Stimulated activated memory B cell treated with anti-CD40 and anti-IgM and Interleukin-4, amounts not matched to agents 10 μg/mL and 1 μg/mL and 100 μg/mL, for 72 hours (primary cell): ENCODE data around the gene SAMD15.
"Not testable (repeated sequence)": the region's sequence is repeated elsewhere in the genome, so short reads cannot be mapped to it uniquely, and the experiment has no call there.

Experiments used
- ATAC-seq: fragments of 150-1000 bp; cut with Tn5 transposase; 2 replicates; pipeline ENCODE4 v1.10.0; 2021
- H3K27ac Mint-ChIP-seq: one replicate; pipeline ENCODE4 v1.8.0; 2022; ENCODE audit warnings: mild to moderate bottlenecking, mixed read lengths
- H3K27me3 Mint-ChIP-seq: one replicate; pipeline ENCODE4 v1.8.0; 2022; ENCODE audit warnings: mixed read lengths
- H3K36me3 Mint-ChIP-seq: one replicate; pipeline ENCODE4 v1.8.0; 2022; ENCODE audit warnings: mixed read lengths
- H3K4me1 Mint-ChIP-seq: one replicate; pipeline ENCODE4 v1.8.0; 2022; ENCODE audit warnings: mixed read lengths
- H3K4me3 Mint-ChIP-seq: one replicate; pipeline ENCODE4 v1.8.0; 2022; ENCODE audit warnings: mild to moderate bottlenecking, moderate library complexity, mixed read lengths
- H3K9me3 Mint-ChIP-seq: one replicate; pipeline ENCODE4 v1.8.0; 2022; ENCODE audit warnings: mixed read lengths

SAMD15 gene

DNA sequence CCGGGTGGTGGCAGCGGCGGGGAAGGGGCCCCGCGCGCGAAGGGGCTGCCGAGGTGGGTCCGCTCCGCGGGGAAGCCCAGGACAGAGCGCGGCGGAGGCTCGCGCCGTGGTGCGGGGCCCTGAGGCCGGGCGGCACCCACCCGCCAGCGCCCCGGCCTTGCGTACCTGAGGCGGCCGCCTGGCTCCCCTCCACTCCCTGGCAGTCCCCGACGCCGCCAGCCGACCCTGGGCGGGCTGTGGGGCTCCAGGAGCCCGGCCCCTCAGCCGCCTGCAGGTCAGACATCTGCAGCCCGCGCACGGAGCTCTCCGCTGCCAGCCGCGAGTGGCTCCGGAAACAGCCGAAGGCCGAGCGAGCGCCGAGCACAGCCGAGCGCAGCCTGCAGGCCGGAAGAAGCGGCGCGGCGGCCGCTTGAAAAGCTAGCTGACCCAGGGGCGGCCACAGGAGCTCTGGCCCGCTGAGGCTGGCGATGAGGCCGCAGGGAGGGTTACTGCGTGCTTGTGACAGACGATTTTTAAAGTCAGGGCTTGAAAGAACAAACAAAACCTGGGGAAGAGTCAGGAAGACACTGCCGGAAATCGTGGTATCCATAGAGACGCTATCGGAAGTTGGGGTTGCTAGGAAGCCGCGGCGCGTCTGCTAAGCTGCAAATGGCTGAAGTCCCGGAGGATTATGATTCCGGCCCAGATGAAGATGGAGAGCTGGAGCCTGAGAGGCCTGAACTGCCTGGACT, at the start of gene SAMD15, which contains the start of gene TMED8:
TSS of gene SAMD15 (plus strand) at position 609 of the 731 bp plus-strand sequence. CDS start at position 649, 40 bp downstream.
TSS of gene TMED8 (minus strand) at position 324 of the 731 bp plus-strand sequence. CDS start at position 283, 41 bp downstream.
- peak; percentile 93 for ATAC-seq
- Mint-ChIP-seq H3K27me3 (no peaks in the 10 kb centered on the region), H3K36me3 (peaks cover 23% of the 10 kb centered on the region), H3K4me1 (peaks cover 35% of the 10 kb centered on the region), H3K27ac (no peak within 1 kb of the TSS), H3K4me3 (peak within 1 kb of the TSS; percentile 93), H3K9me3 (no peaks in the 10 kb centered on the region)

DNA sequence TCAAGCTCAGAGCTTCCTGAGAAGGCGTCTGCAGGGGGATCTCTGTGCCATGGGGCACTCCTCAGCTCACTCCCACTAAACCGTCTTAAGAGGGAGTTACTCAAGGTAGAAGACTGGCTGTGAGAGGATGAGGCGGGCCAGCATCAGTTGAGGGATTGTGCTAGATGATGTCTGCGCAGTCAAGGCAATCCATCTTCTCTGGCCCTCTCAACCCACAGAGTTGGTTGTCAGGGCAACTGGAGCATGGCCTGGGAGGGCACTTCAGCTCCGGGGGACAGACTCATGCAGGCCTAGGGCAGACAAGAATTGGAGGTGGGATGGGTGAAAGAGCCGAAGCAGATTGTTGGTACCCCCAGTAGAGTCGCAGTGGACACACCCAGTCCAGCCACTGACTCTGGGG, 47.3 kb upstream of the SAMD15 start:
- Mint-ChIP-seq H3K9me3 (no peaks in the 10 kb centered on the region), H3K4me3 (no peak overlapping the region), H3K36me3 (no peaks in the 10 kb centered on the region), H3K27ac (no peak overlapping the region), H3K4me1 (no peaks in the 10 kb centered on the region), H3K27me3 (no peaks in the 10 kb centered on the region)
- no peak for ATAC-seq

DNA sequence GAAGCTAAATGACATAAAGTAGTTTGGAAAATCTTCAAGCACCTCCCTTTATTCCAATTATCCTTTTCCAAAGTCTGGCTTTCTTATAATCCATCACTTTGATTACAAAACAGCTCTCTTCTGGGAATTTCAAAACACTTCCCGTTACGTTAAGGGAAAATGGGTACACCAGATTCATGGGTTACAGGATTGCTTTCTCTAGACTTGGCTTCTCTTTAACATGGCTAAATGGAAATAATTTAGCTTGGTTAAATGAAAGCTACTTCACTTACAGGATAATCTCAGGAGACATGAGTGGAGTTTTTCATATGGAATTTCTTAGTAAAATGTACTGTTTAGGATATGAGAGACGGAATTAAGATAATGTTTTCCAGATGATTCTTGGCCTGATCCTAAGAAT, 41.6 kb upstream of the SAMD15 start:
- no peaks in the 10 kb centered on the region for H3K9me3 Mint-ChIP-seq
- H3K27me3 Mint-ChIP-seq: no peaks in the 10 kb centered on the region
- H3K27ac Mint-ChIP-seq: no peak overlapping the region
- H3K4me3 Mint-ChIP-seq: no peak overlapping the region
- H3K4me1 Mint-ChIP-seq: no peaks in the 10 kb centered on the region
- H3K36me3 Mint-ChIP-seq: peaks cover 11% of the 10 kb centered on the region
- ATAC-seq: no peak

DNA sequence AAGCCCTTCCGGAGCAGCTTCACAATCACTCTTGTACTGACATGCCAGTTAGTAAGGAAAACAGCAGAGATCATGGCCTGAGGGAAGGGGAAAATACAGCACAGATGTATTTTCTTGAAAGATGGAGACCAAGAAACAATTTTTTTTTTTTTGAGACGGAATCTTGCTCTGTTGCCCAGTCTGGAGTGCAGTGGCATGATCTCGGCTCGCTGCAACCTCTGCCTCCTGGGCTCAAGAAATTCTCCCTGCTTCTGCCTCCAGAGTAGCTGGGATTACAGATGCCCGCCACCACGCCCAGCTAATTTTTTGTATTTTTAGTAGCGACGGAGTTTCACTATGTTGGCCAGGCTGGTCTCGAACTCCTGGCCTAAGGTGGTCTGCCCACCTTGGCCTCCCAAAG, 39.9 kb upstream of the SAMD15 start:
- H3K9me3 Mint-ChIP-seq, H3K4me1 Mint-ChIP-seq, H3K27ac Mint-ChIP-seq, ATAC-seq, H3K4me3 Mint-ChIP-seq, H3K27me3 Mint-ChIP-seq: not testable (repeated sequence)
- peaks cover 26% of the 10 kb centered on the region for H3K36me3 Mint-ChIP-seq

DNA sequence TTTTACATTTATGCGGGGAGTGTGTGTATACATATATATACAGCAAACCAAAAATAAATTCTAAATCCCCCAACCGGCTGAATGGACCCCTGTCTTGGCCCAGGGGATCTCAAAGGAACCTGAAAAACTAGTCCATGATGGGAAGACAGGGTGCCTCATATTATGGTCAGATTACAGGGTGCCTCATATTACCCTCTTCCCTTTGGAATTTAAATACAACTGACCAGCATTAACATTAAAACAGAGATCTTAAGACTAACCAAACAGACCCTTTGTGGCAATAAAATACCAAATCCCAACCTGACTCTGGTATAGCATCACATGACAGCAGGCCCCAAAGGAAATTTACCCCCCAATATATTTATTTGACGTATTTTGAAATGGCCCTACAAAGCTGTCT, 39.3 kb upstream of the SAMD15 start:
- no peak for ATAC-seq
- Mint-ChIP-seq H3K9me3 (no peaks in the 10 kb centered on the region), H3K27me3 (no peaks in the 10 kb centered on the region), H3K27ac (no peak overlapping the region), H3K4me3 (no peak overlapping the region), H3K4me1 (no peaks in the 10 kb centered on the region), H3K36me3 (peaks cover 32% of the 10 kb centered on the region)

DNA sequence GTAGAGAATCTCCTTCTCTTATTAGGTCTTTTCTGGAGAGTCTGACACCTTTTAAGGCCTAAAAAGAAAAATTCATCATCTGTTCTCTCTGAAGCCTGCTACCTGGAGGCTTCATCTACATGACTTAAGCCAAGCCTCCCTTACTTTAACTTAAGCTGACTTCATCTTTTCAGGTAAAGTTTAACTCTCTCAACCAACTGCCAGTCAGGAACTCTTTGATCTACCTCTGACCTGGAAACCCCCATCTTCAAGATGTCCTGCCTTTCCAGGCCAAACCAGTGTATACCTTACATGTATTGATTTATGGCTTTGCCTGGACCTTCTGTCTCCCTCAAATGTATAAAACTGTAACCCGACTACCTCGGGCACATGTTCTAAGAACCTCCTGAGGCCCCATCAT, 38.9 kb upstream of the SAMD15 start:
- peaks cover 37% of the 10 kb centered on the region for H3K36me3 Mint-ChIP-seq

DNA sequence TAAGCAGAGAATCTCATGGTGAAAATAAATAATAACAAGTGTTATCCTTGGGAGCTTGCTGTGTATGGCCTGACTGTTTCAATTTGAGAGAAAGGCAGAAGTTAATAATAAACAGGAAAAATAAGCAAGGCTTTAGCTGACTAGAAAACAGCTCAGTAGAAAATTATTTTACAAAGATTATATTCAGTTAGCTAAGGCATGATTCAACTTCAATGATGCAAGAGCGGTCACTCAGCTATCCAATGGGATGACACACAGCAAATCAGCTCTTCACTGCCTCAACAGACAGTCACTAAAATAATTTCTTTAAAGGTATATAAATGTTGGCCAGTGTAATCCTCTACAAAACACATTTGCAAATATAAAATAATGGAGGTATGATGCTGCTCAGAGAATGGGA, 37.8 kb upstream of the SAMD15 start:
- no peaks in the 10 kb centered on the region for H3K27me3 Mint-ChIP-seq
- ATAC-seq: no peak
- H3K9me3 Mint-ChIP-seq: no peaks in the 10 kb centered on the region
- H3K4me3 Mint-ChIP-seq: no peak overlapping the region
- peaks cover 48% of the 10 kb centered on the region for H3K36me3 Mint-ChIP-seq
- no peaks in the 10 kb centered on the region for H3K4me1 Mint-ChIP-seq
- no peak overlapping the region for H3K27ac Mint-ChIP-seq

More for the DNA sequence above, 38.9 kb upstream of the SAMD15 start:
- no peaks in the 10 kb centered on the region for H3K27me3 Mint-ChIP-seq
- H3K4me1 Mint-ChIP-seq: no peaks in the 10 kb centered on the region
- no peak for ATAC-seq
- no peaks in the 10 kb centered on the region for H3K9me3 Mint-ChIP-seq
- H3K4me3 Mint-ChIP-seq: no peak overlapping the region
- no peak overlapping the region for H3K27ac Mint-ChIP-seq

DNA sequence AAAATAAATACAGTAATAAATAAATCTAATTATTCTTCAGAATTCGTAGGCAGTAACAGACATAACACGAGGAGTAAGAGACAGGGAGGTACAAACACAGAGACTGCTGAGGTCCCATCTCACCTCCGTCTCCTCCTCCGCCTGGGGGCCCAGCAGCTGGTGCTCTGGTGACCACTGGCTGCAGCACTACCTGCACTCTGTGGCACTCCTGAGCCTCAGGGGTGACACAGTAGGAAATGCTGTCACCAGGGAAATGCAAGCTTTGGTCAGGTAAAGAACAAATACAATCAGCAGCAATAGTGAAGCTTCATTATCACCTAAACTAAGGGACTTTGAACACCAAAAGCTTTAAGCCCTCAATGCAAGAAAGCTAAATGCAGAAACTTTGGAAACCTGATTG, 36.8 kb upstream of the SAMD15 start:
- Mint-ChIP-seq H3K4me3 (no peak overlapping the region), H3K4me1 (no peaks in the 10 kb centered on the region), H3K9me3 (no peaks in the 10 kb centered on the region), H3K27me3 (no peaks in the 10 kb centered on the region), H3K36me3 (peaks cover 55% of the 10 kb centered on the region), H3K27ac (no peak overlapping the region)
- no peak for ATAC-seq

DNA sequence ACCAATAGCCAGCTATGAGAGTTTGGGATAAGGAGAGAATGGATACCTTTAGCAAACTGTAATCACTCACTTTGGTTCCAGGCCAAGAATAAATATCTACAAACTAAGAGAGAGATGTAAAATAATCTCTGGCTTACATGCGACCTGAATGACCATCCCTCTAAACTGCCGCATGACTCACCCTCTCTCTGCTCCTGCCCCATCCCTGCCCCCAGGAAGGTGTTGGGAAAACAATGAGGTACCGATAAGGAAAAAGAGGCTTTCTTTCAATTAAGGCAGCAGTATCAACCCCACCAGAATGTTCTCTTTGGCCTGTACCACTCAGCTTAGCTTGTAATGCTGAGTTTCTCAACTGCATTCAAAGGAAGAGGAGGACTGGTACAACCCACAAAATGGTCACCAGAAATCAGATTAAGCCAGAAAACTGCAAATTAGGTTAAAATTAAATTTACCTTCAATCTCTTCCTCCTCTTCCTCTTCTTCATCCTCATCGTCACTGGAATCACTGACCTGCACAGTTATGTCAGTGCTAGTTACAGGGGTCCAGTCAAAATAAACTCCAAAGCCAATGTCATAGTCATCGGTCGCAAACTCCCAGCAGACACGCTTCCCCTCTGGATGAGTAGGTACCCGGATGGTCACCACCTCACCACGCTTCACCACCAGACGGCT, 34.3 kb upstream of the SAMD15 start:
- no peak for ATAC-seq
- H3K9me3 Mint-ChIP-seq: no peaks in the 10 kb centered on the region
- no peak overlapping the region for H3K27ac Mint-ChIP-seq

DNA sequence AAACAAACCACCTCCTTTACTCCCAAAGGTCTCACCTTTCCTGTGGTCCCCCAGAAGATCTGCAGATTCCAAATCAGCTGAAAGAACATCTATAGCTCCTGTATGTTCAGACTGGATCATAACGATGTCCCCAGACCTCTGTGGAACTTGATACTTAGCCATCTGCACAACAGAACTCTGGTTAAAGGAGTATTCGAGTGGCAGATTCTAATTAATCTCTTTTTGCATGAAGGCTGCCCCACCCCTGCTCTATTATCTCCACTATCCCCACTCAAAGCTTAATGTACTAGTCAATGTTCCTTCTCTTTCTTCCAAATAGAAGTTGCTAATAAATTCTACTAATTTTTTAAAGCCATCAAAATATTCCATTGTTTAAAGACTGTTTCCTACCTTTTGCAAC, 33.5 kb upstream of the SAMD15 start:
- ATAC-seq: no peak
- Mint-ChIP-seq H3K4me3 (no peak overlapping the region), H3K27me3 (no peaks in the 10 kb centered on the region), H3K9me3 (no peaks in the 10 kb centered on the region), H3K27ac (no peak overlapping the region), H3K4me1 (peaks cover 8% of the 10 kb centered on the region), H3K36me3 (peaks cover 57% of the 10 kb centered on the region)

More for the DNA sequence above, 34.3 kb upstream of the SAMD15 start:
- H3K36me3 Mint-ChIP-seq: peaks cover 57% of the 10 kb centered on the region
- no peak overlapping the region for H3K4me3 Mint-ChIP-seq
- no peaks in the 10 kb centered on the region for H3K27me3 Mint-ChIP-seq
- H3K4me1 Mint-ChIP-seq: peaks cover 8% of the 10 kb centered on the region

DNA sequence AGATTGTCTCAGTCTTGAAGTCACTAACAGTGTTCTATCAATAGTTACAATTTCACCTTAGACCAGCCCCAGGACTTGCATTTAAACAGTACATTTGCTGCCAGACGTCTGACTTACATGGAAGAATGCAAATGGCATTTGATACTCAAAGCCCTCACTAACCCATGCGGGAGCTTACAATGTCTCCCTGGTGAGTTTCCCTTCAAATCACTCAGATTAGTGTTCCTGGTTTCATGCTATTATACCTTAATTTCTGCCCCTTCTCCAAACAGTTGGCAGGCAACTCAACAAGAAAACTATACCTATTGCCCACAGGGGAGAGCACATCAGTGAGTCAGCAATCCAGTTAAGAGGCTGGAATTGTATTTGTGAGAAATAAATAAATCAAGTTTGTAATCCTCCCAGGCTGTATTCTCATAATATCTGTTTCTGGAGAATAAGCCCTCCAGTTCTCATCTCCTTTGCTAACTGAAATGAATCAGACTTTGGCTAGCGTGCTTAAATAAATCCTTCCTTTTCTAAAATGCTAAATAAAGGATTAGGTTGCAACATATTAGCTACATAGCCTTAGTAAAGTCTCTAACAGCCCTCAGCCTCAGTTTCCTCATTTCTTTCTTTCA, 32.7 kb upstream of the SAMD15 start:
- Mint-ChIP-seq H3K4me3 (no peak overlapping the region), H3K27ac (no peak overlapping the region), H3K4me1 (peaks cover 13% of the 10 kb centered on the region), H3K9me3 (no peaks in the 10 kb centered on the region), H3K36me3 (peaks cover 56% of the 10 kb centered on the region), H3K27me3 (no peaks in the 10 kb centered on the region)
- no peak for ATAC-seq

DNA sequence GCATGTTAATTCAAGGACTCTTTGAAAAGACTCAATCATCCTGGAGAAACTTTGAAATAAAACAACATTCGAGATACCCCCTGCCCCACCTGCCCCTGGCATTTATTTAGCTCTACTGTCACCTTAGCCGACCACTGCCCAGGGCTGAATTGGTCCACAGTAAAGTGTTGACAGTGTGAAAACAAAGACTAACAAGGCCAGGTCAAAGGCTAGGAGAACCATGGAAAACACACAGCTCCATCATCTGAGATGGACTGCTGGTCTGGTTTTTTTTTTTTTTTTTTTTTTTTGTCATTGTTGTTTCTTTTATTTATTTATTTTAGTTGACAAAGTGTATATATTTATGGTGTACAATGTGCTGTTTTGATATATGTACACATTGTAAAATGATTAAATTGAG, 30.7 kb upstream of the SAMD15 start:
- Mint-ChIP-seq H3K27me3 (no peaks in the 10 kb centered on the region), H3K9me3 (no peaks in the 10 kb centered on the region), H3K36me3 (peaks cover 61% of the 10 kb centered on the region), H3K27ac (peak overlapping the region; percentile 81), H3K4me3 (no peak overlapping the region), H3K4me1 (peaks cover 18% of the 10 kb centered on the region)
- no peak for ATAC-seq

DNA sequence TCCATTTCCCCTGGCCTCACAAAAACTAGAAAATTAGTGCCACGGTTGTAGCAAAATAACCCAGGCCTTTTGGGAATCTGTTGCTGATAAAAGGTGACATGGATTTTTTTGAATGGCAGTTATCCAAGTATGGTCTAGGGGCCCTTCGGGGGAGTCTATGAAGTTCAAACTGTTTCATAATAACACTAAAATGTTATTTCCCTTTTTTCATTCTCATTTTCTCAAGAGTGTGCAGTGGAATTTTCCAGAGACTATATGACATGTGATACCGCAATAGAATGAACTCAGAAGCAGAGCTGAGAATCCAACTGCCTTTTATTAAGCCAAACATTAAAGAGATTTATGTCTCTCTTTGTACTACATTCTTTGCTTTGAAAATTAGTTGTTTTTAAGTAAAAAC, 29.4 kb upstream of the SAMD15 start:
- Mint-ChIP-seq H3K36me3 (peaks cover 48% of the 10 kb centered on the region), H3K4me1 (peaks cover 18% of the 10 kb centered on the region), H3K4me3 (no peak overlapping the region), H3K9me3 (no peaks in the 10 kb centered on the region), H3K27me3 (no peaks in the 10 kb centered on the region), H3K27ac (peak overlapping the region; percentile 81)
- ATAC-seq: peak; percentile 81

DNA sequence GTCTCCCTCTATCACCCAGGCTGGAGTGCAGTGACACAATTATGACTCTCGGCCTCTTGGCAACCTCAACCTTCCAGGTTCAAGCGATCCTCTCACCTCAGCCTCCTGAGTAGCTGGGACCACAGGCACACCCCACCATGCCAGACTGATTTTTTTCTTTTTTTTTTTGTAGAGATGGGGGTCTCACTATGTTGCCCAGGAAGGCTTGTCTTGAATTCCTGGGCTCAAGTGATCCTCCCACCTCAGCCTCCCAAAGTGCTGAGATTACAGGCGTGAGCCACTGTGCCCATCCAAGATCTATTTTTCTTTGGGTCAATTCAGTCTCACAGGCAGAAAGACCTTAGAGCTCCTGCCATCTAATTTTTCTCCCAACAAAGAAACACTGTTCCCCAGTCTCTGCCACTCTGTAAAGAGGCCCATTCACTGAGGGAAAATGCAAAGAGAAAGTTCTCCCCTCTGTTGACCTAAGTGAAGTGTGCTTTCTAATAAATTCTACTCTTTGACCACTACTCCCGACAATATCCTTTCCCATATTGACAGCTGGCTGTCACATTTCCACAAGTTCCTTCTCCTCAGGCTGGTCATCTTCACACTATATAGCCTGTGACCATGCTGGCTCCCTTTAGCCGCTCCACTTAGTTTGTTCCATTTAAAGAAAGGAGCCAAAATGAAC, 23.6 kb upstream of the SAMD15 start:
- no peak for ATAC-seq
- peaks cover 27% of the 10 kb centered on the region for H3K36me3 Mint-ChIP-seq
- no peak overlapping the region for H3K27ac Mint-ChIP-seq
- H3K9me3 Mint-ChIP-seq: no peaks in the 10 kb centered on the region
- no peak overlapping the region for H3K4me3 Mint-ChIP-seq
- peaks cover 22% of the 10 kb centered on the region for H3K4me1 Mint-ChIP-seq
- no peaks in the 10 kb centered on the region for H3K27me3 Mint-ChIP-seq

DNA sequence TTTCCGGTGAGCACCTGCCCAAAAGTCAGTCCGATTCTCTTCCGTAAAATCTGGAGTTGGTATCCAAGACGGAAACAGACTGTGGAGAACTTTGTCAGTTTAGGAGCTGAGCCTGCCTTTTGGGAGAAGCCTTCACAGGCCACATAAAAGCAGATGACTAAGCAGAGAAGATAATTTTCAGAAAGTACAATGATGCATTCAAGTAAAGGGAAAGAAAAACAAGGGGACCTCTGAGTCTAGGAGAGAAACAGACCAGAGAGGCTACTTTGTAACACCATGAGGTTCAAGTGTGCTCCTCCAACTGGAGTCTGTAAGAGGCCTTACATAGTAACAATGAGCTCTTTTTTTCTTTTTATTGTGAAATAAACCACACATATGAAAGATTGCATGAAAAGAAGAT, 21.4 kb upstream of the SAMD15 start:
- Mint-ChIP-seq H3K9me3 (no peaks in the 10 kb centered on the region), H3K27me3 (no peaks in the 10 kb centered on the region), H3K4me3 (no peak overlapping the region), H3K27ac (no peak overlapping the region), H3K36me3 (peaks cover 9% of the 10 kb centered on the region), H3K4me1 (peaks cover 21% of the 10 kb centered on the region)
- ATAC-seq: no peak
